Mesothelial cell of epicardium (in vitro differentiated cells): ENCODE data around the gene MARCHF9. TPM values are rescaled to one million over a fixed set of nuclear protein-coding genes. Genes with fewer than 3 reads are reported as not detected.
"Not testable (repeated sequence)": the region's sequence is repeated elsewhere in the genome, so short reads cannot be mapped to it uniquely, and the experiment has no call there.

Source experiments
- DNase-seq, 2 experiments: peaks; one replicate each; pipeline ENCODE4 v3.0.0; 2021; ENCODE audit warnings: low spot score in 2 of 2; ENCODE audit not compliant: unreplicated experiment in 2 of 2
- H3K27ac Mint-ChIP-seq: 2 replicates; pipeline ENCODE4 v1.8.0; 2021; ENCODE audit warnings: mixed read lengths
- H3K27me3 Mint-ChIP-seq: 2 replicates; pipeline ENCODE4 v1.8.0; 2021; ENCODE audit warnings: low read depth, mixed read lengths
- H3K36me3 Mint-ChIP-seq: 2 replicates; pipeline ENCODE4 v1.8.0; 2021; ENCODE audit warnings: mixed read lengths
- H3K4me1 Mint-ChIP-seq: 2 replicates; pipeline ENCODE4 v1.8.0; 2021; ENCODE audit warnings: mixed read lengths
- H3K4me3 Mint-ChIP-seq: 2 replicates; pipeline ENCODE4 v1.8.0; 2021; ENCODE audit warnings: mild to moderate bottlenecking, moderate library complexity, mixed read lengths
- H3K9me3 Mint-ChIP-seq: 2 replicates; pipeline ENCODE4 v1.8.0; 2021; ENCODE audit warnings: mixed read lengths
- total RNA-seq: library from RNA; stranded (reverse); gene quantifications from 3 replicates; pipeline ENCODE4 v1.2.1, GENCODE V29; 2021
- TF ChIP-seq, protein P1 (sequence below): fragments of 200-600 bp; sonication (generic); IDR thresholded peaks from one replicate; pipeline ENCODE4 v1.5.0; 2021; ENCODE audit warnings: antibody characterized with exemption; ENCODE audit not compliant: unreplicated experiment

The MARCHF9 gene
- total RNA-seq, 1 donor from 2014 or later = 12.7 TPM

DNA sequence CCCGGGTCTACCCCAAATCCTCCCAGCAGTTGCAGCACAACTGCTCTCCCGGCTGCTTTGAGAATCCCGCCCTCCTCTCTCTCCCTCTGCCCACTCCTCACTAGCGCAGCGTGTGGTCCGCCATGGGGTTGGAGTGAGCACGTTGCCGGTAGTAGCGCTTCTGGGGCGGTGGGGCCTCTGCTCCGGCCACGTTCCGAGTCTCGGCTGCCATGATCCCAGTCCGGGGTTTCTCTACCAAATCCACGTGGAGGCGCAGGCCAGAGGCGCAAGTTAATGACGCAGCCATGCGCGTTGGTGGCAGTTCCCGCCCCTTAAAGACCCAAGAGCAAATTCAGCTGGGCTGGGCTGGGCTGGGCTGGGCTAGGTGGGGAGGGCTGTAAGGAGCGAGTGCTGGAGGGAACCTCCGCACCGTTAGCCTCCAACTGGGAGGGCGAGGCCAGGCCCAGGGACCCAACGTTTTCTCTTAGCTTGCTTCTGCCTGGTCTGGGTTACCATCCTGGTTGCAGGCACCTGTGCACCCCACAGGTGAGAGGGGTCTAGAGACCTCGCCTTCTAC, 17.0 kb downstream of the MARCHF9 start, which contains the start of gene METTL1:
TSS of gene METTL1 (minus strand) at position 233 of the 556 bp plus-strand sequence. CDS start at position 211, 22 bp downstream.
- TF ChIP-seq, protein P1, sequence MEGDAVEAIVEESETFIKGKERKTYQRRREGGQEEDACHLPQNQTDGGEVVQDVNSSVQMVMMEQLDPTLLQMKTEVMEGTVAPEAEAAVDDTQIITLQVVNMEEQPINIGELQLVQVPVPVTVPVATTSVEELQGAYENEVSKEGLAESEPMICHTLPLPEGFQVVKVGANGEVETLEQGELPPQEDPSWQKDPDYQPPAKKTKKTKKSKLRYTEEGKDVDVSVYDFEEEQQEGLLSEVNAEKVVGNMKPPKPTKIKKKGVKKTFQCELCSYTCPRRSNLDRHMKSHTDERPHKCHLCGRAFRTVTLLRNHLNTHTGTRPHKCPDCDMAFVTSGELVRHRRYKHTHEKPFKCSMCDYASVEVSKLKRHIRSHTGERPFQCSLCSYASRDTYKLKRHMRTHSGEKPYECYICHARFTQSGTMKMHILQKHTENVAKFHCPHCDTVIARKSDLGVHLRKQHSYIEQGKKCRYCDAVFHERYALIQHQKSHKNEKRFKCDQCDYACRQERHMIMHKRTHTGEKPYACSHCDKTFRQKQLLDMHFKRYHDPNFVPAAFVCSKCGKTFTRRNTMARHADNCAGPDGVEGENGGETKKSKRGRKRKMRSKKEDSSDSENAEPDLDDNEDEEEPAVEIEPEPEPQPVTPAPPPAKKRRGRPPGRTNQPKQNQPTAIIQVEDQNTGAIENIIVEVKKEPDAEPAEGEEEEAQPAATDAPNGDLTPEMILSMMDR = no peak
- peak; percentile 84 to 93 for DNase-seq
- peaks cover 18% of the 10 kb centered on the region for H3K4me1 Mint-ChIP-seq
- peak within 1 kb of the TSS; percentile 99 for H3K27ac Mint-ChIP-seq
- H3K36me3 Mint-ChIP-seq = peaks cover 8% of the 10 kb centered on the region
- no peaks in the 10 kb centered on the region for H3K9me3 Mint-ChIP-seq
- H3K27me3 Mint-ChIP-seq = peaks cover 16% of the 10 kb centered on the region
- H3K4me3 Mint-ChIP-seq = peak within 1 kb of the TSS; percentile 92

DNA sequence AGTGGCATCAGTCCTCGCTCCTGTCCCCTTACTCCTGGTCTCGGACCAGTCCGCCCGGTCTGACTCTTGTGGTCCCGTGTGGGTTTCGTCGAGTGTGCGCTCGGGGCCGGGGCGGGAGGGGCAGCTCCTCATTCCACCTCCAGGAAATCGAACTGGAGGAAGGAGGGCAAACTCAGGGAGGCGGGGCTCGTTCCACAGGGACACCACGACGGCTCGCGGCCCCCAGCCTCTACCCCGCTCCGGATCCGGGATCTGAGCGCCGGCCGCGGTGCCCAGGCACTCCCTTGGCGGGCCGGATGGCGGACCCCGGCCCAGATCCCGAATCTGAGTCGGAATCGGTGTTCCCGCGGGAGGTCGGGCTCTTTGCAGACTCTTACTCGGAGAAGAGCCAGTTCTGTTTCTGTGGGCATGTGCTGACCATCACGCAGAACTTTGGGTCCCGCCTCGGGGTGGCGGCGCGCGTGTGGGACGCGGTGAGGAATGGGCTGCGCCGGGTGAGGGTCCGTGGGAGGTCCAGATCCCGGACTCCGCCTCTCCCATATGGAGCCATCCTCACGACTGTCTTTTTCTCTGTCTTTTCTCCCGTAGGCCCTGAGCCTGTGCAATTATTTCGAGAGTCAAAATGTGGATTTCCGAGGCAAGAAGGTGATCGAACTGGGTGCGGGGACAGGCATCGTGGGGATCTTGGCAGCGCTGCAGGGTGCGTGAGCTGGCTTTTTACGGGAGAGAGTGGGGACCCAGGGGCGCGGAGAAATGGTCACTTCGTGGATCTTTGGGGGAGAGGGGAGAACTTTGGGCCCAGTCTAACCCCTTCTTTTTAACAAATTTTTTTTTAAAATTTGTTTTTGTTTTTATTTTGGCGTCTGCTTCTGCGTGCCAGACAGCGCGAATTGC, 17.8 kb downstream of the MARCHF9 start, which contains the start of gene EEF1AKMT3:
TSS of gene EEF1AKMT3 (plus strand) at position 186 of the 894 bp plus-strand sequence. CDS start at position 297, 111 bp downstream.
- TF ChIP-seq, protein P1 = no peak
- no peaks in the 10 kb centered on the region for H3K9me3 Mint-ChIP-seq
- H3K4me3 Mint-ChIP-seq = peak within 1 kb of the TSS; percentile 92
- H3K36me3 Mint-ChIP-seq = peaks cover 8% of the 10 kb centered on the region
- peaks cover 8% of the 10 kb centered on the region for H3K27me3 Mint-ChIP-seq
- DNase-seq = peak in 1 of 2 experiments; percentile 53
- H3K27ac Mint-ChIP-seq = peak within 1 kb of the TSS; percentile 99
- peaks cover 17% of the 10 kb centered on the region for H3K4me1 Mint-ChIP-seq

DNA sequence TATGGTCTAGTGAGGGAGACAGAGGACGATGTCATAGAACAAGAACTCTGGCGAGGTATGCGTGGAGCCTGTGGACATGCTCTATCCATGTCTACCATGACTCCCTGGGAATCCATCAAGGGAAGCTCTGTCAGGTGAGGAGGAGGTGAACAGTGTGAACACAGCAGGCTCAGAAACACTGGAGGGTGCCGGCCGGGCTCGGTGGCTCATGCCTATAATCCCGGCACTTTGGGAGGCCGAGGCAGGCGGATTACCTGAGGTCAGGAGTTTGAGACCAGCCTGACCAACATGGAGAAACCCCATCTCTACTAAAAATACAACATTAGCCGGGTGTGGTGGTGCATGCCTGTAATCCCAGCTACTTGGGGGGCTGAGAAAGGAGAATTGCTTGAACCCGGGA, 19.7 kb downstream of the MARCHF9 start:
- not testable (repeated sequence) for DNase-seq, H3K36me3 Mint-ChIP-seq, H3K4me3 Mint-ChIP-seq, H3K27me3 Mint-ChIP-seq, H3K9me3 Mint-ChIP-seq, H3K27ac Mint-ChIP-seq
- H3K4me1 Mint-ChIP-seq = peaks cover 17% of the 10 kb centered on the region

DNA sequence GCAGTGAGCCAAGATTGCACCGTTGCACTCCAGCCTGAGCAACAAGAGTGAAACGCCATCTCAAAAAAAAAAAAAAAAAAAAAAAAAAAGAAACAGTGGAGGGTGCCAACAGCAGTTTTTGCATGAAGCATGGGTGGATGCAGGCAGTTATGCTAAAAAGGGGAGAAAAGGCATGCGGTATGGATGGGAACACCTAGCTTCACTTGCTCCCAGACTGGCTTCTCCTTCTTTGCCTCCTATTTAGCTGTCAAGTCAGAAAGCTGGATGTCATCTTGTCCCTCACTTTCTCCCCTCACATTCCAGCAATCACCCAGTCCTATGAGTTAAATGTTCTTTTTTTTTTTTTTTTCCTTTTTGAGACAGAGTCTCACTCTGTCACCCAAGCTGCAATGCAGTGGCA, 20.1 kb downstream of the MARCHF9 start:
- H3K27ac Mint-ChIP-seq = no peak overlapping the region
- no peaks in the 10 kb centered on the region for H3K27me3 Mint-ChIP-seq
- no peak for DNase-seq
- no peak overlapping the region for H3K4me3 Mint-ChIP-seq
- H3K9me3 Mint-ChIP-seq = no peaks in the 10 kb centered on the region
- H3K4me1 Mint-ChIP-seq = peaks cover 17% of the 10 kb centered on the region
- peaks cover 3% of the 10 kb centered on the region for H3K36me3 Mint-ChIP-seq
- TF ChIP-seq, protein P1 = no peak

DNA sequence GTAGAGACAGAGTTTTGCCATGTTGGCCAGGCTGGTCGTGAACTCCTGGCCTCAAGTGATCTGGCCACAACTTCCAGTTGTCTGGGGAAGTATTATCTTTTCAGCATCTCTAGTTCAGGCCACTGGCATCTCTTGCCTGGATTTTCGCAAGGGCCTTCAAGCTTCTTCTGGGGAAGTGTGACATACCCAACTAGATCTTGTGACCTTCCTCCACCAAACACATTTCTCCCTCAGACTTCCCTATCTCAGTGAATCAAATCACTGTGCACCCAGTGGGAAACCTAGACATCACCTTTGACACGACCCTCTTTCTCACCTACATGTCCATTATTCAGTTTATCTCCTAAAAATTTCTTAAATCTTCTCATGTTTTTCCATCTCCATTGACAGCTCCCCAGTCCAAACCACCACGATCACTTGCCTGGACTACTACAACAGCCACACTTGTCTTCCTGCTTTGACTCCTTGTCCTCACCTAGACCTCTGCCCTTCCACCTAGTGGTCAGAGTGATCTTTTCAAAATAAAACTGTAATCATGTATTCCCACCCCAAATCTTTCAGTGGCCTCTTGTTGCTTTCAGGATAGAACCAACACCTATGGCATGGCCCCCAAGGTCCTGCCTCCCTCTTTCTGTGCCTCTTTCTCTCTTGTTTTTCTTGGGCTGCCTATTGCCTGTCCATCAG, 20.8 kb downstream of the MARCHF9 start:
- H3K4me1 Mint-ChIP-seq = peaks cover 17% of the 10 kb centered on the region
- H3K27me3 Mint-ChIP-seq = no peaks in the 10 kb centered on the region
- H3K36me3 Mint-ChIP-seq = peaks cover 2% of the 10 kb centered on the region
- DNase-seq = no peak
- H3K27ac Mint-ChIP-seq = no peak overlapping the region
- H3K4me3 Mint-ChIP-seq = no peak overlapping the region
- TF ChIP-seq, protein P1 = no peak
- no peaks in the 10 kb centered on the region for H3K9me3 Mint-ChIP-seq

DNA sequence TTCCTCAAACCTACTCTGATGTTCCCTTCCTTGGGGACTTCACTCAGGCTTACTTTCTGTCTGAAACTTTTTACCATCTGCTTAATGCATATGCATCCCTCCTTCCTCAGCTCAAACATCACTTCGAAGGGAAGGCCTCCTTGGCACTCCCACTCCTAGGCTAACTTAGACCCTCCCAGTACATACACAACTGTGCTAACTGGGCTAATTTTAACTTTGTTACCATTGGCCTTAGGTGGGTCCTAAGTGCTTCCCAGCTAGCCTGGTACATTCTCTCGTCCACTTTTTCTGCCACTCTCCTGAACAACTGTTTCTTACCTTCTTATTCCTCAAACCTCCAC, 21.3 kb downstream of the MARCHF9 start:
- Mint-ChIP-seq H3K4me1 (peaks cover 15% of the 10 kb centered on the region), H3K9me3 (no peaks in the 10 kb centered on the region), H3K27ac (no peak overlapping the region), H3K36me3 (peaks cover 2% of the 10 kb centered on the region), H3K4me3 (no peak overlapping the region), H3K27me3 (no peaks in the 10 kb centered on the region)
- TF ChIP-seq, protein P1 = no peak
- DNase-seq = no peak
